SHP77 treated with DMSO at 0.1 percent for 48 hours (cell line): ENCODE data around the gene FBXO48.
A peak's percentile ranks its signal among the peaks of the same experiment; 100 is the strongest.
"Not testable (repeated sequence)": the region's sequence is repeated elsewhere in the genome, so short reads cannot be mapped to it uniquely, and the experiment has no call there.

Experiments
- DNase-seq: peaks from one replicate; lab custom pipeline; 2025; lab: John Stamatoyannopoulos, UW

The FBXO48 gene, protein sequence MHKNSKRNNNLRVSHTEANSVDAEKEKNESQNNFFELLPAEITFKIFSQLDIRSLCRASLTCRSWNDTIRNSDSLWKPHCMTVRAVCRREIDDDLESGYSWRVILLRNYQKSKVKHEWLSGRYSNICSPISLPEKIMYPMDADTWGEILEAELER

DNA sequence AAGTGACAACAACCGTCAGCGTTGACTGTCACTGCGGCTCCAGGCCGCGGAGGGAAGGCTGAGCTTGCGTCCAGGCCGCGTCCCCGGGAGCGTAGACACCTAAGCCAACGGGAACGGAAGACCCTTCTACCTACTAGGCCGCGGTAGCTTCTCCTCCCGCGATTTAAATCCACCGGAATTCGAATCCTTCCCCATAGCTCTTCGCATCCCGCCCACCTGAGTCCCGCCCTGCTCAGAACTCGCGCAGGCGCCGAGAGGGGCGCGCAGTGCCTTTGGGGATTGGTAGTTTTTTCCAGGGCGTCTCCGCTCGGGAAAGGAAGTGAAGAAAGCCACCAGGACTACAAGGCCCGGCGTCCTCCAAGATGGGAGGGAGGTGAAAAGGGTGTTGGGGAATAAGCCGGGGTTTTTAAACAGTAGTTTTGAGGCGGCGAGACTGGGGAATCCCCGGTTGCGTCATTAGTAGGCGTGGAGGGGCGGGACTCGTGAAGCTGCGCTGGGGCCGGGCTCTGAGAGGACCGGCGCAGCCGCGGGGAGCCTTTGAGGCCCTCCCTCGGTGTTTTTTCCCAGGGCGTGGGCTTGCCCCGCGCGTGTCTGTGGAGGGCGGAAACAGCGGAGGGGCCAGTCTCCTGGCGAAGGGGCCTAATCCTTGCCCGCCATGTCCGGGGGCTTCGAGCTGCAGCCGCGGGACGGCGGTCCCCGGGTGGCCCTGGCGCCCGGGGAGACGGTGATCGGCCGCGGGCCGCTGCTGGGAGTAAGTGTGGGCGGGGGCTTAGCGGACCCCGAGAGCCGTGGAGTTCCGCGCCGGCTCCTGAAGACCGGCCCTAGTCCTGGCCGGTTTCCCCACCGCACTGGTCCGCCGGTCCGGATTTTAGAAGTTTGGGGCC, at the start of gene FBXO48, which contains the start of gene APLF:
FBXO48 (minus strand) TSS at position 218 of the 884 bp plus-strand sequence. CDS start 2,149 bp downstream, outside the sequence.
APLF (plus strand) TSS at position 509 of the 884 bp plus-strand sequence; CDS start at position 656, 147 bp downstream.
- peak; percentile 97 for DNase-seq

DNA sequence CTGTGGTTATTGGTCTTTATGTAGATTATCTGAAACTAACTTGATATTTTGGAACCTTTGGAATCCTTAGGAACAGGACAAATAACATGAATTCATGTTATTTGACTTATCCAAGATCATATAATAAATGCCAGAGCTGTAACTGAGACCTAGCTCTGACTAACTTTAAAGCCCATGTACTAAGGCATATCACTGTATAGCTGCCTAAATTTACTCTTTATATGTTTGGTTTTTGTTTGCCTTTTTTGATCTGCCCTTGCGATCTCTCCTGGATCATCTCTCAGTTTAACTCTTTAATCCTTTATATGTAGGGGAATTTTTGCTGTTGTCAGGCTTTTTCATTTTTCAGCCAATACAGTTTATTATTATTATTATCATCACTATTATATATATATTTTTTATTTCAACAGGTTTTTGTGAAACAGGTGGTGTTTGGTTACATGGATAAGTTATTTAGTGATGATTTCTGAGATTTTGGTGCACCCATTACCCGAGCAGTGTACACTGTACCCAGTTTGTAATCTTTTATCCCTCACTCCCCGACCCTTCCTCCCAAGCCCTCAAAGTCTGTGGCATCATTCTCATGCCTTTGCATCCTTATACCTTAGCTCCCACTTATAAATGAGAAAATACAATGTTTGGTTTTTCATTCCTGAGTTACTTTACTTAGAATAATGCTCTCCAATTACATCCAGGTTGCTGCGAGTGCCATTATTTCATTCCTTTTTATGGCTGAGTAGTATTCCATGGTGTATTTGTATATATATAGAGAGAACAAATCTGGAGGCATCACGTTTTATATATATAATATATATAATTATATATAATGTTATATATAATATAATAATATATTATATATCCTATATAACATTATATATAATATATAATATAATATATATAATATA, 49.2 kb upstream of the FBXO48 start:
- DNase-seq, result no peak

DNA sequence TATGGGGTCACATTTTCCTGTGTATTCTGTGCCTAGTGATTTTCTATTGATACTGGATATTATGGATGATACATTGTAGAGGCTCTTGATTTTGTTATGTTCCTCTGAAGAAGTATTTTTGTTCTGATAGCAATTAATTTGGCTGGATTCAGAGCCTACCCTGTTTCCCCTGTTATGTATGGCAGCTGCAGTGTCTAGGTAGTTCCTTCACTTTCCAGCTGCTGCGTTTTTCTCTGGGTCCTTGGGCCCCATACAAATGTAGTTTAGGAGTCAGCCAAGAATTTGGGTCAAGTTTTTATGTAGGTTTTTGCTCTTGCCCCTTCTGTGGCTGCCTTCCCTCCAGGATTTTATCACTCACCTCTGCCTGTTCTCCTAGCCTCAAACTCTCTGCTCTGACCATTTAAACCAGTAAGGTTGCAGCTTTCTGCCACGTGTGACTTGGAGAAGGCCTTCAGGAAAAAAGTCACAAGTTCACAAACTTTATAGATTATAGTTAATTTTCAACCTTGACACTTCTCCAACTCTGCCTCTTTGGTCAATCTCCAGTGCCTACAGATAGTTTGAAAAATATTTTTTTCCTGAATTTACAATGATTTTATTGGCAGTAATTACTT, 47.3 kb upstream of the FBXO48 start:
- no peak for DNase-seq

DNA sequence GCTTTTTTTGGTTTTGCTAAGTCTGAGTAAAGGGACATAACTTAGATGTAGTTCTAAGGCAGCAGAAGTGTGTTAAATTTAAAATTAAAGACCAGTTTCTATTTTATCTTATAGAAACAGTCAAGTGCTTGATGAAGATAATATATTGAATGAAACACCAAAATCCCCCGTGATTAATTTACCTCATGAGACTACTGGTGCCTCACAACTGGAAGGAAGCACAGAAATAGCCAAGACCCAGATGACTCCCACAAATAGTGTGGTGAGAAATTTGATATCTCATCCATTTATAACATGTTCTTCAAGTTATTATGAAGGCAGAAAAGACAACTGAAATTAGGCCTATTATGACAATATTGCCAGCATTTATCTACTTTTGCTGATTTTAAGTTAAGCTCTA, 45.9 kb upstream of the FBXO48 start:
- DNase-seq, result no peak

DNA sequence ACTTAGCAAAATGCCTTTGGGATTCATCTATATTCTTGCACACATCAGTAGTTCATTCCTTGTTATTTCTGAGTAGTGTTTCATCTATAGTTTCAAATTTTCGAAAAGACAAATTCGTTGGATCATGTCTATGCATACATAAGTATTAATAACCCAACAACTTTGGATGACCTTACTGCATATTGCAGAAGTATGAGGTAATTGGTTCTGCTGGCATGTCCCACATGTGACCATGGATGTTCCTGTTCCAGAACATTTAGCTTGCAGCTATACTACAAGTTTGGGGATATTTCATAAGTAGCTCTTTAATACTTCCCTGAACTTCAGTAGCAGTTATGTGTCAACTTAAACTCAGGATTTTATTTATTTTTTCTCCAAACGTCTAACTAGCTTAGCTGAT, 45.2 kb upstream of the FBXO48 start:
- DNase-seq, result no peak

DNA sequence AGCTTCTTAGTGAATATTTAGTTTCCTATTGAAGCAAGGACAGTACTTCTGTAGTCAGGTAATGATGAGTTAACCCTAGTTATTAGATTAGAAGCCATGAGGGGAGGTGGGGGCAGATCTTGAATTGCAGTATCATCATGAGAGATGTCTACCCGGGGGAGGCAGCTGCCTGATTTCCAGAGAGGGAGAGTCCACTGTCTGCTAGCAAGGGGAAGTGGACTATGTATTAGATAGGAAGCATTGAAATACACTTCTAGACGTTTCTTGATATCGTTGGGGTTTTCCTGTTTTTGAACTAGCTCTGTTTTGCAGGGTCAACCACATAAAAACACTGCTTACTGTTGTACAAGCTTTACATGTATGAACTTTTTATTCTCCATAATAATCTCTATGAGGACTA, 39.1 kb upstream of the FBXO48 start:
- DNase-seq, result no peak

DNA sequence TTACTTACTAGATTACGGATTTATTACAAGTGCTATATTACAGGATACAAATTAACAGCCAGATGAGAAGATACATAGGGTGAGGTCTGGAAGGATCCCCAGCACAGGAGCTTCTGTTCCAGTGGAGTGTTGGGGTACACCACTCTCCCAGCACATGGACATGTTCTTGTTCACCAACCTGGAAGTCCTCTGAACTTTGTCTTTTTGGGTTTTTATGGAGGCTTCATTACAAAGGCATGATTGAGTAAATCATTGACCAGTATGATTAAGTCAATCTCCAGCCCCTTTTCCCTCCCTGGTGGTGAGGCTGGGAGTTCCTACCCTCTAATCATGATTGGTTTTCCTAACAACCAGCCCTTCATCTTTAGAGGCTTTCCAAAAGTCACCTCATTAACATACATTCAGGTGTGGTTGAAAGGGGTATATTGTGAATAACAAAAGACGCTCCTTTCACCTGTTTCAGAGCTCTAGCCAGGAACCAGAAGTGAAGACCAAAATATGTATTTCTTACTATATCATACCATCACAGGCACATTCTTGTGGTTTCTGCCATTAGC, 38.6 kb upstream of the FBXO48 start:
- no peak for DNase-seq

DNA sequence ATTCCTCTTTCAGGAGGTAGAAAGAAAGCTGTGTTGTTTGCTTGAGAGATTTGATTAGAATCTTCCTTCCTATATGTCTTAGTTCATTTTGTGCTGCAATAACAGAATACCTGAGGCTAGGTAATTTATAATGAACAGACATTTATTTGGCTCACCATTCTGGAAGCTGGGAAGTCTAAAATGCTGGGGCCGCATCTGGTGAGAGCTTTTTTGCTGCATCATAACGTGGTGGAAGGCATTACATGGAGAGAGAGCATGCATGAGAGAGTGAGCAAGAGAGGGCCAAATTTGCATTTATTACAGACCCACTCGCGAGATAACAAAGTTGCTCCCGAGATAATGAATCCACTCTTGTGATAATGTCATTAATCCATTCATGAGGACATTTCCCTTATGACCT, 34.7 kb upstream of the FBXO48 start:
- no peak for DNase-seq

DNA sequence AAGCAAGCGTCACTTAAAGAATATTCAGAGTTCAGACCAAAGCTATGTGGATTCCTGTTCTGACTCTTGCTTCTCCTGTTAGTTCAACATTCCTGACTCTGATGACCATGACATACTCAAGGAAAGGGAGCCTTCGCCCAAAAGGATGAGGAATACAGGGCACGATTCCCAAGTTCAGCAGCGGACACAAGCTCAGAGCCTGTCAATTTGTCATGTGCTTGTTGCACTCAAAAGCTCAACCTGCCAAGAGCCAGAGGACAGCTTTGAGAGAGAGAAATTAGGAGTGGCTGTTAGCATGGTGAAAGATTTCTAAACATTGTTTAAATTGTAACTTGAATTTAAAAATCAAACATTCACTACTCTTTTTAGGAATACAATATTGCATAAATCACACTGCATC, 33.6 kb upstream of the FBXO48 start:
- DNase-seq, result no peak

DNA sequence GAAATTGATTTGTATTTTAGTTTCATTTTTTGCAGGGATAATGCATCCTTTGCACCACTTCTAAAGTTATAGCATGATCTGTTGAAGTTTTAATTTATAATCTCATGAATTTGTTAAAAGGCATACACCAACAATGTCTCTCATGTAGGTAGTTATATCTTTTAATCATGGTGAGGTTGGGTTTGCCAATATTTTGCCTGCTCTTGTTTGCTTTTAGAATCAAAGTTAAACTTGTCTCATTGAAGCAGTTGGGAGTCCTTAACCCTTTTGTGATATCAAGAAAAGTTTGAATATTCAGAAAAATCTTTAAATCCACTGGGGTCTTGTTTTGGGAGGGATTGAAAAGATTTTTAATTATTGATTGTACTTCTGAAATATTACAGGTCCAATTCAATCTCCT, 32.0 kb upstream of the FBXO48 start:
- no peak for DNase-seq

DNA sequence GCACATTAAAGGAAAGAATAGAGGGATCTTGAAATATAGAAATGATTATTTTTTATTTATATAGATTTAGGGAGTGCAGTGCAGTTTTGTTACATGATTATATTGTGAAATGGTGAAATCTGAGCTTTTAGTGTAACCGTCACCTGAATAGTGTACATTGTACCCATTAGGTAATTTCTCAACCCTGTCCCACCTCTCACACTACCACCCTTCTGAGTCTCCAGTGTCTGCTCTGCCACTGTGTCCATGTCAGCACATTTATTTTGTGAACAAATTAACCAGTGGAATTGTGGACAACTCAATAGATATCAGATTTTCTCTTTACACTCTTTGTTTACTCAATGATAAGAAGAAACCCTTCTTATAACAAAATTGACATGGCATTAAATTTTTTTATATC, 24.5 kb upstream of the FBXO48 start:
- DNase-seq, result no peak

DNA sequence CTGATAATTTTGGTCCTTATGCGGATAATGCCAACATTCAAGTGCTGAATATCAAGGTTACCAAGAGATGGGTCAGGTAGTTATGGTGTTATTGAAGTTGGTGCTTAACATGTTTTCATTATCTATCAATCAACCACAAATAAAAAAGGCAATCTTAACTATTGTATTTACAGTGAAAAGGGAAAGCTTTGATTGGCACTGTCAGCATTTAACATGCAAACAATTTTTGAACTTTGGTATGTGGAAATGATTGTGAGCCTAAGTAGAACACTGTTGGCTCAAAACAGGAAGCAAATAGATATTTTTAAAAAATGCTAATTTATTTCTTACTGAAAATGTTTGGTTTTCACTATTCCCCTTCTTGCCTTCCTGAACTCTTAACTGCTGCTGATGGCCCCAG, 22.2 kb upstream of the FBXO48 start:
- no peak for DNase-seq

DNA sequence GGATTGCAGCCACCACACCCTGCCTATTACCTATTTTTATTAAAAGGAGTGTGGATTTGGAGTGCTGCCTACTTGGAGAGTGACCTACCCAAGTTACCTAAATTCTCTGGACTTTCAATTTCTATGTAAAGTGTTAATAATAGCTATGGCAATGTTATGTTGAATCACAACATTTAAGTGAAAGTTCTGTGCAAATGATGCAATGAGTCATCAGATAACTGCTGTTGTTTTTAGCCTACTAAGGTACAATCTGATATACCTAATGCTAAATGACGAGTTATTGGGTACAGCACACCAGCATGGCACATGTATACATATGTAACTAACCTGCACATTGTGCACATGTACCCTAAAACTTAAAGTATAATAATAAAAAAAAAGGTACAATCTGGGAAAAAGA, 21.5 kb upstream of the FBXO48 start:
- not testable (repeated sequence) for DNase-seq

DNA sequence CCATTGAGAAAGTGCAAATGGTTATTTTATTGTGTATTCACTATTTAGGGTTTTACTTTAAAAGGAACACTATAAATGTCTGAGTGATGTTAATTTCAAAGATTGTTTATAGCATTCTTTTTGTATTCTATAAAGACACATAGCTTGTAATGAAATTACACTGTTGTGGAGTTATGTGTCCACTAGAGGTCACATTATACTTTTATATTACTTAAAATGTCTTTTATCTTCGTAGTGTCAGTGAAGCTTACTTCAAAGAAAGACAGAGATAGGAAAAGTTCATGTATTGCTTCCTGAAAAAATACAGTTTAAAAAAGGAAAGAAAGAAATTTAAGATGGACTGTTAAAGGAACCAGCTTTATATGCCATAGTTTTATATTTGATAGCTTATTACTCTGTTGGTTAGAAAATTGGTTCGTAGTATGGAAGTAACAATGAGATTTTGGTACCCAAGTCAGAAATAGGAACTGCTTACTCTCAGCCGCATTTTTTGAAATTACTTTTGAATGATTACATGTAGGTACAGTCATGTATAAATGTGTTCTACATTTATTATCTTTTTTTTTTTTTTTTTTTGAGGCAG, 20.8 kb upstream of the FBXO48 start:
- DNase-seq, result no peak

DNA sequence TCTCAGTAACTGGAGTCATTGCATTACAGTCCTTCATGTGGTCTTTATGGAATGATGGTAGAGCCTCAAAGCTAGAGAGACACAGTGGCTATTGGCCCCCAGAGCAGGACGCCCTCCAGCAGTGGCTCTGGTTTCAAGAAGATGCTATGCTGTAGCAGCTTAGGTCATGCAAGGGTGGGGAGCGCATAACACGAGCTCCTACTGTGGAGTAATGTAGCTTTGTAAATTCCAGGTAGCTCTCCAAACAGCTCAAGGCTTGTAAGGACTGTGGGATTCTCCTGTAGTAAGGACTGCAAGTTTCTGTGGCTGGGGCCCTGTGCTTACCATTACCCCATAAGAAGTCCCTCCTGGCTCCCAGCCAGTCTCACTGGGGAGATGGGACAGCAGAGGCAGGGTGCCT, 15.9 kb upstream of the FBXO48 start:
- no peak for DNase-seq

DNA sequence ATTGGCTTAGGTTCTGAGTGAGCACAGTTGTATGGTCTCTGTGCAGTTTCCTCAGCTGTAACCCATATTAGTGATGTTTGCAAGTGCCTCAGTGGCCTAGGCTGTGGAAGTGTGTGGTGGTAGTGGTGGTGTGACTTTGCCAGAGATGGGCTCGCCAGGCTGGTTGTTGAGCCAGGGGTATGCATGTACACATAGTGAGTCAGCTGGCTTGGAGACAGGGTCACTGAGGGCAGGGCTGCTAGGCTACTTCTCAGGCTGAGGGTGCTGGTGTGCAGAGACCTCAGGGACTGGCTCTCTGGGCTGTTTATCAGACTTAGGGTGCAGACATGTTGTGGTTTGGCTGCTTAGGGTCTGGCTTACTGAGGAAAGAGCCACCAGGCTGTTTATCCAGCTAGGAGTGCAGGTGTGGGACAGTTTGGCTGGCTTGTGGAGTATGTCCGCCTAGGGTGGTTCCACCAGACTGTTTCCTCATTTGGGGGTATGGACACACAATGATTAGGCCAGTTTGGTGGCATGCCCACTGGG, 15.3 kb upstream of the FBXO48 start:
- DNase-seq, result no peak

DNA sequence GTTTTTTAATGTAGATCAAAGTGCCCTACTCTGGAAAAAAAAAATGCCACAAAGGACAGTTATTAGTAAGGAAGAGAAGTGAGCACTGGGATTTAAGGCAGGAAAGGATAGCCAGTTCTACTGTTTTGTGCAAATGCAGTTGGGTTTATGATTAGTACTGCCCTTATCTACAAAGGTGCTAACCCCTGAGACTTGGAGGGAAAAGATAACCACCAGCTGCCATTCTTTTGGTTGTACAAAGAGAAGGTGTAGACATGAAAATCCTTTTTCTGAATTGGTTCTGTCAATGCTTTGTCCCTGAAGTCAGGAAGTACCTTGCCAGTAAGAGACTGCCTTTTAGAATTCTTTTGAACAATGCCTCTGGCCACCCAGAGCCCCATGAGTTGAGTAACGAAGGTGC, 11.6 kb upstream of the FBXO48 start:
- DNase-seq, result no peak

DNA sequence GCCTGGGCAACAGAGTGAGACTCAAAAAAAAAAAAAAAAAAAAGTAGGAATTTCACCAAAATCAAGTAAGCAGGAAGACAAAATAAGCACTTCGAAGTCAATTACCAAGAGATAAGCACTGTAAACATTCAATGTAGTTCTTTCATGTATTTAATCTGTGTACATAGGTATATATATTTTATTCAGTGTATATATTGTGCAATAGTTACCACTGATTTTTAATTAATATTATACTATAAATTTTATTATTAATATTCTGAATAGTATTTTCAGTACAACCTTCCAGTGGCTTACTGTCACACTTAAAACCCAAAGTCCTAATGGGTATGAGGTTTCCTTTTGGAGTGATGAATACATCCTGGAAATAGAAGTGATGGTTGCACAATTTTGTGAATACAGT, 9.4 kb upstream of the FBXO48 start:
- no peak for DNase-seq

DNA sequence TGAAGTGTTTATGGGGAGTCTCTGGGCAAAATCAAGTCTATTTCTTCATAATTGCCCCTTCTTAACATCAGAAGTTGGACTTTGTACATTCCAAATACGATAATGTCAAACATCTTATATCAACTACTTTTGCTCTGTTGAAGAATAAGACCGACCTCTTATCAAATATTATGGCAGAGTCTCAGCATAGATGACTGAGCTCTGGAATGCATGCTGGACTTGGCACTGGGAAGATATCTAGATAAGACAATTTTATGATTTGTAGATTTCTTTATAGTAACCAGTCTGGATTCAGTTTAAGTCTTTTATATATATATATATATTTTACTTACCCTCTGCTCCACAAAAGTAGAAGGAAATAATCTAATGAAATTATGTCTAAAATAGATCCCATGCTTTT, 8.5 kb upstream of the FBXO48 start:
- no peak for DNase-seq

DNA sequence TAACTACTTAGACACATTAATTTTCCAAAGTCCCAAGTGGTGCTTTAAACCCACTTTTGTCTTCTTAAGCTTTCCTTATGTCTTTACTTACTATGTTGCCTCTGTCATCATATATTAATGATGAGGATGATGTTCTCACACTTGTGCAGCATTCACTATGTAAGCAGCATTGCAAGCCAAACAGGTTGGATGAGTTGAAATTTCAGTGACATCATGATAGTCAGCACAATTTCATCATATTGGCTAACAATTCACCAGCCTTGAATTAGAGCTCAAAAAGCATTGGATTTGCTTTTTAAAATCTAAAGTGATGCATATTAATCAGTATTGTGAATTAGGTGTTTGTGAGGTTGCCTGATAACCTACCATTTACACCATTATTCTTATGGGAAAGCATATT, 8.0 kb upstream of the FBXO48 start:
- no peak for DNase-seq

DNA sequence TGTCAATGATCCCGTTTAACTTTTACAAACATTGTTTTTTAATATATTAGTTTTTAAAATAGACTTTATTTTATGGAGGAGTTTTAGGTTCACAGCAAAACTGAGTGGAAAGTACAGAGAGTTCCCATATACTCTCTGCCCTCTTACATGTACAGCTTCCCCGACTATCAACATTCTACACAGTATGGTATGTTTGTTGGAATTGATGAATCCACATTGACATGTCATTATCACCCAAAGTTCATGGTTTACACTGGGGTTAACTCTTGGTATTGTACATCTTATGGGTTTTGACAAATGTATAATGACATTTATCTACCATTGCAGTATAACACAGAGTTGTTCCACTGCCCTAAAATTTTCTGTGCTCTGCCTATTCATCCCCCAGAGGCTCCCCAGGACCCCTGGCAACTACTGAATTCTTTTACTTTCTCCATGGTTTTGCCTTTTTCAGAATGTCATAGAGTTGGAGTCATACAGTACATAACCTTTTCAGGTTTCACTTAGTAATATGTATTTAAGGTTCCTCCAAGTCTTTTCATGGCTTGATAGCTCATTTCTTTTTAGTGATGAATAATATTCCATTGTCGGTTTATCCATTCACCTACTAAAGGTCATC, 5.8 kb upstream of the FBXO48 start:
- no peak for DNase-seq
